HT-29 (cell line): ENCODE data around the gene HTR5A. TPM values are rescaled to one million over a fixed set of nuclear protein-coding genes. Genes with fewer than 3 reads are reported as not detected.

Experiments used
- DNase-seq: peaks from one replicate; pipeline ENCODE4 v3.0.0-alpha.2; 2015; ENCODE audit warnings: low spot score
- total RNA-seq: library from RNA; depleted of rRNA; stranded (reverse); fragments of >200 nt; shearing (Covaris generic); gene quantifications from 2 replicates; pipeline ENCODE4 v1.2.3, GENCODE V29; 2014

Gene HTR5A
- total RNA-seq, 1 experiment from 2014 or later: not detected

DNA sequence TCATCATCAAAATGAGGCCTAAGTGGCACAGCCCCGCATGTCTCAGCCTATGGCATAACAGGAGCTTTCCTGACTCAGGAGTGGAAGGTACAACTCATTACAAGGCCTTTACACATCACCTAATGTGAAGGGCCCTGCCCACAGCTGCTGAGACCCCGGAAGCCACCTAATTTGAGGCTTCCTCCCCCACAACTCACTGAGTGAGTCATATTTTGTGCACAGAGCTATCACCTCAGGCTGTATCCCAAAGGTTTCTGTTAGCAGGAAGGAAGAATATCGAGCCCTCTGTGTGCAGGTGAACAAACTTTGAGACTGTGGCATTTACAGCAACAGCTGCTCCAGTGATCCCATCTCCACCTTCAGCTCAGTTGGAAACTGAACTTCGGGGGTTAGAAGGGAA is 20.6 kb downstream of the HTR5A start:
- DNase-seq: no peak

DNA sequence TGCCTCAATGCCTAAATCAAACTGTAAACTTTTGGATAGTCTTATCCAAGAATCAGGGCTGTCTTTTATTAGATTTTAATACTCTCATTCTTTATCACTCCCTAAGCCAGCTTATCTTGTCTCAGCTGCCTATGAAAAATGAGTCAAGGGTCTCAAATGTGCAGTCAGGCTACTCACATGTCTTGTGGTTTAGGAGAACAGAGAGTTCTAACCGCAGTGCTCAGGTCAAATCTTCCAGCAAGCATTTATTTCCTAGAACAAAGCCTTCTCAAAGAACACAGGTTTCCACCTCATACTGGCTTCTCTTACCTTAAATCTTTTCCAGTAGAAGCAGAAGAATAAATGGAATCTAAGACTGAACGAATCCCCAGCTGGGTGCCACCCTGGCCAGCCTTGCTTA is 23.5 kb downstream of the HTR5A start:
- no peak for DNase-seq

- DNase-seq: no peak
These were observed 24.6 kb downstream of the HTR5A start for GRCh38 chr7:155094636-155095135.

DNA sequence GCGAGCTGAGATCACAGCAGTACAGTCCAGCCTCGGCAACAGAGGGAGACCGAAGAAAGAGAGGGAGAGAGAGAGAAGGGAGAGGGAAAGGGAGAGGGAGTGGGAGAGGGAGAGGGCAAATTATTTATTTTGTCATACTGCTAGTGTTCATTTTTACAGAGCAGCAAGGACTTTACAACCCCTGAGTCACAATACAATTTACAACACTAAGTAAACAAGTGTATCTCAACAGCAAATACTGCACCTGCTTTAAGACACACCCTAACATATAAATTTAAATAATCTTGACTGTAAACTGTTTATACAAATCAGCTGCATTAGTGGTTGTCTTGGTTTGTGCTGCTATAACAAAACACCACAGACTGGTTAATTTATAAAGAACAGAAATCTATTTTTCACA is 27.2 kb downstream of the HTR5A start:
- DNase-seq: no peak

DNA sequence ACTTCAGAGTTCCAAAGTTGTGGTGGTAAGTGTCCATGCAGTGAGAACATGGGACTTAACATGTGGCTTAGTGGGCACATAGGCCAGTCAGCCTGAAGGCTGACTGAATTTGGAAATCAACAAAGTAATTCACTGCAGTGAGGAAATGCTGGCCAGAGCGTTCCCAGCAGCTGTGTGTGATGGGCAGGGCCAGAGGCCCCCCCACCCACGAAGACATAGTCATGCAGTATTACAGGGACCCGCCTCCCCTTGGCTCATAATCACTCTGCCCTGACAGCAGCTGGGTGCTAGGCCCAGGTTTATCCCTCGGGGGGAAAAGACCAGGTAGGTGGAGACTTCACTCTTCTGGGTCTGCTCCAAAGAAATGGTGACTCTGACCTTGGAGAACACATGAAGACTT is 33.7 kb downstream of the HTR5A start:
- no peak for DNase-seq

GRCh38 chr7:155104913-155105312 is 34.8 kb downstream of the HTR5A start:
- DNase-seq: no peak

DNA sequence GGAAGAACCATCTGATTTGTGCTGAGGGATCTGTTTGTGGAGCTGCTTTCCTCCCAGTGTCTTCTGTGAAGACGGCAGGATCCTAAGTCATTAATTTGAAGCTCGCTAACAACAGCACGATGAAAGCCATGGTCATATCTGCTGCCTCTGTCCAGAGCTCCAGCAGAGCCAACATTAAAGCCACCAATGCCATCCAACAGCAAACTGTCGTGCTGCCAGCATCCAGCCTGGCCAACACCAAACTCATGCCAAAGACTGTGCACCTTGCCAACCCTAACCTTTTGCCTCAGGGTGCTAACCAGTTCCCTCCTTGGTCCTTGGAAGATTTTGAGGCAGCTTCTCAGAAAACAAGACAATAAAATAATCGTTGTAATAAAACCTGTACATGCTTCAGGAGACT is 36.2 kb downstream of the HTR5A start:
- no peak for DNase-seq

DNA sequence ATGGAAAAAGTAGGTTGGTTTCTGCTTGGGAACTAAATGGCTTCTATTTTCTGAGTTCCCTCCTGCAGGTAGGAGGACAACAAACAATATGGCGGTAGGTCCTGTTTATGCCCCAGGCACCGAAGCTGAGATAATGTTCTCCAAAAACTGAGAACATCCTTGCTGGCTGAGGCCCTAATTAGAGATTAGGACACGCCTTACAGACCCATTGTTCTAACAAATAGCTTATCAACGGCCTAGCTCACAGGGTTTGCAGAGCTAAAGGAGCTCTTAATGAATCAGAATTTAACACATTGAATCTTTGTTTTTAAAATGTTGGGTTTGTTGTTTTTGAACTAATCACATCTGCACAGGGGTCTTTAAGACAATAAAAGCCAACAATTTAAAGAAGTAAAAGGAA is 37.0 kb downstream of the HTR5A start:
- DNase-seq: no peak

- no peak for DNase-seq
These were observed 38.2 kb downstream of the HTR5A start for GRCh38 chr7:155108144-155108901.

GRCh38 chr7:155109121-155109520 is 39.0 kb downstream of the HTR5A start:
- no peak for DNase-seq

- no peak for DNase-seq
These were observed 45.2 kb downstream of the HTR5A start for GRCh38 chr7:155115288-155115687.

- no peak for DNase-seq
These were observed 49.8 kb downstream of the HTR5A start for GRCh38 chr7:155119801-155120382.

DNA sequence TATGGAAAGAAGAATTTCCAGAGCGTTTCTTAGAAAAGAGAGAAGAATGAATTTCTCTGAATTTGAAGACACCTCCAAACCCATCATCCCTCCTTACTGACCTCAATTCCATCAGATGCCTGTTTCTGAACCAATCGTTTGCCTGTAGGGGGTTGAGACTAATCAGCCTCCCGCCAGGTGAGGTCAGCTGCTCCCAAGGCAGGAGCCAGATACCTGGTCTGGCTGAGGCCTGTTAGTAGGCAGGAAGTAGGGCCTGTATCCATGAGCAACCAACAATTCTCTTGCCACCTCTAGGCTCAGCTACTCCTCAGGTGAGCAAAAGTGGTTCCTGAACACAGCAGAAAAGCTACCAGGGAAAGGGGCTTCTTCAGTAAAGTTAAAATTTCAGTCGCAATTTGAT is 50.3 kb downstream of the HTR5A start:
- DNase-seq: no peak

DNA sequence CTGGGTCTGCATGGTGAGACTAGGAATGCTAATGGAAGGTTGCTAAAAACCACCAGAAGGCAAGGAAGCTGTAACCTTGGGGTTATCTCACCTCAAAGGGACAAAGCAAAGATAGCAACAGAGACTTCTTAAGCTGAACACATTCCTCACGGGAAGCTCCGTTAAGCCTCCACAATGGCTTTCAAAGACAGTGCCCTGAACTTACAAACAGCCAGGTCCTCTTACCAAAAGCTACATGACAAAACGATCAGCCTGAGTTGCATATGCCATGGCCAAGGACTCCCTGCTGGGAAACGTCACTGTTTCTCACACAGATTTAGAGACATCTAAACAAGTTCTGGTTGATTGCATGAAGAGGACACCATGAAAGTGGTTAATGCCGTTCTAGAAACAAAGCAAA is 52.7 kb downstream of the HTR5A start:
- DNase-seq: no peak

- no peak for DNase-seq
These were observed 53.3 kb downstream of the HTR5A start for GRCh38 chr7:155123413-155123812.

DNA sequence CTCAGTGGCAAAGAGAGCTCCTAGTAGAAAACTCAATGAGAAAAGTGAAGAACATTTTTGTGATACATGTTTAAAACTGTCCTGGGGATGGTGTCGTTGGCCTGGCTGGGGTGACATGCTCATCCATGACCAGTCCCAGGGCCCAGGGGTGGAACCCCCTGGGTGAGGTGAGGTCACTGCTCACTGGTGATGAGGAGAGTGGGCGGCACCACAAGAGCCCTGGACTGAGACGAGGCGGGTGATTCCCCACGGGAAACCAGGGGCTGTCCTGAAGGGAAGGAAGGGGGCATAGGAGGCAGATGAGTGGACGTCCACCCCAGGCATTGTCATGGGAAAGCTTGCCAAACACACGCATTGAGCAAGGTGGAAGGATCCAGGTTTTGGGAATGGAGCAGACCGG is 54.6 kb downstream of the HTR5A start:
- no peak for DNase-seq

DNA sequence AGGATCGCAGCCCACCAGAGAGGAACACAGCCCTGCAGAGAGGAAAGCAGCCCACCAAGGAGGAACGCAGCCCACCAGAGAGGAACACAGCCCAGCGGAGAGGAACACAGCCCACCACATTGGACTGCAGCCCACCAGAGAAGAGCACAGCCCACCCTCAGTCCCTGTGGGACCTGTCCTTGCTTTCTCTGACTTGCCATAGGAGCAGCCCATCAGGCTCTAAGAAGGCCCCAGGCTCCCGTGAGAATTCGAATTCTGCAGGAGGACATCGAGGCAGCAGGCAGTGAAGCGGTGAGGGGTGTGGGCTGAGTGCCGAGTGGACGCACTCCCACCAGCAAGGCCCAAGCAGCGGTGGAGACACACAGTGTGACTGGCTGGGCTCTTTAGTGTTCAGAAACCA is 59.1 kb downstream of the HTR5A start:
- DNase-seq: no peak

- no peak for DNase-seq
These were observed 59.7 kb downstream of the HTR5A start for GRCh38 chr7:155129789-155130188.

DNA sequence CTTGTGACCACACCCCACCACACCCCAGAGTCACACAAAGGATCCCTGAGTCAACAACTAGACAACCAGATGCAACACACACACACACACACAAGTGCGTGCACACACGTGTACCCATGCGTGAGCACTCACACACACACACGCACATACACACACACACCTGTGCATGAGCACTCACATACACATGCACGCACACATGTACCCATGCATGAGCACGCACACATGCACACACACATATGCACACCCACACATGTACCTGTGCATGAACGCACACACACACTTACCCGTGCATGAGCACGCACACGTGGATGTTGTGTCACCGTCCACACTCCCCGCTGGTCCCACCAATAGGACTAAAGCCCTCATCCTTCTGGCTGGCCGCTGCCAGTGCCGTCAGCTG is 60.4 kb downstream of the HTR5A start:
- DNase-seq: no peak

DNA sequence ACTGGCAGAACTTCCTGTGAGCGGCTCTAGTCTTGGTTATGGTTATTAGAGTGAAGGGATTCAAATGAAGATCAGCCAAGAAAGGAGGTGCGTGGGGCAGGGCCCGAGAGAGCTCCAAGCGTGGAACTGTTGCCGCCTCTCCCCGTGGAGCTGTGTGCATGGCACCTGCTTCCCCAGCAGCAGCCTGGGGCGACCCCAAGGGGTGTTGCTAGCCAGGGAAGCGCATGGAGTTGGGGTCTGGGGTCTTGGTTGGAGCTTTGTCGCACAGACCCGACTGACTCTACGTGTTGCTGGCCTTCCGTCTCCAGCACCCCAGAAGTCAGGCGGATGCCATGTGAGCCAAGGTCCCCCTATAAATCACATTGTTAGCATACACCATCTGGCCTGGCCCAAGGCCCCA is 61.0 kb downstream of the HTR5A start:
- no peak for DNase-seq

DNA sequence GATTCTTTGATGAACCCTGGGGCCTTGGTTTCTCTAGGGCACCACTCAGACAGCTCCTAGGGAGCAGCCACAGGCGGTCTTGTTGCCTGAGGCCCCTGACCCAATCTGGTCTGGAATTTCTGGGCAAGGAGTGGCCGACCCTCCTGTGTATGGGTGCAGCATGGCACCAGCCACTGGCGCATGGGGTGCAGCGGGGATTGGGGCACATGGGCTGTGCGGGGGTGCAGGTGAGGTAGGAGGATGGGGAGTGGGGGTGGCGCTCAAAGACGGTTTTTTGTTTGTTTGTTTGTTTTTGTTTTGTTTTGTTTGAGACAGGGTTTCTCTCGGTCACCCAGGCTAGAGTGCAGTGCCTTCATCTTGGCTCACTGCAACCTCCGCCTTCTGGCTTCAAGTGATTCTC is 62.3 kb downstream of the HTR5A start:
- DNase-seq: no peak

- DNase-seq: no peak
These were observed 66.6 kb downstream of the HTR5A start for GRCh38 chr7:155136619-155137243.
